PFSK-1 (cell line): ENCODE measurements around the gene IKZF1.

Experiments
- FOXP2 ChIP-seq: optimal IDR thresholded peaks from 2 replicates; pipeline ENCODE3; 2011; ENCODE audit warnings: borderline replicate concordance, control low read depth, inconsistent platforms; ENCODE audit not compliant: insufficient read depth; ENCODE audit errors: extremely low read length, extremely low read depth
- POLR2AphosphoS5 ChIP-seq: IDR thresholded peaks from 2 replicates; pipeline ENCODE4 v1.6.1; 2012; ENCODE audit warnings: low read depth, mild to moderate bottlenecking, control low read depth, low read length, moderate library complexity
- SIN3A ChIP-seq: IDR thresholded peaks from 2 replicates; pipeline ENCODE4 v1.6.1; 2012; ENCODE audit warnings: mild to moderate bottlenecking, low read length, moderate library complexity, borderline replicate concordance; ENCODE audit not compliant: insufficient read depth
- TAF1 ChIP-seq: IDR thresholded peaks from 2 replicates; pipeline ENCODE4 v1.6.1; 2012; ENCODE audit warnings: low read length, control low read depth, borderline replicate concordance; ENCODE audit not compliant: insufficient read depth
- TF ChIP-seq, protein P1 (sequence below), 2 experiments: IDR thresholded peaks; 2 replicates each; pipeline versions ENCODE4 v1.6.1 to v1.8.0; 2011 to 2012; ENCODE audit warnings: low read depth in 2 of 2, low read length in 2 of 2, control low read depth in 1 of 2, inconsistent platforms in 1 of 2, mild to moderate bottlenecking in 1 of 2, moderate library complexity in 1 of 2; ENCODE audit not compliant: insufficient read depth in 1 of 2

The IKZF1 gene

DNA sequence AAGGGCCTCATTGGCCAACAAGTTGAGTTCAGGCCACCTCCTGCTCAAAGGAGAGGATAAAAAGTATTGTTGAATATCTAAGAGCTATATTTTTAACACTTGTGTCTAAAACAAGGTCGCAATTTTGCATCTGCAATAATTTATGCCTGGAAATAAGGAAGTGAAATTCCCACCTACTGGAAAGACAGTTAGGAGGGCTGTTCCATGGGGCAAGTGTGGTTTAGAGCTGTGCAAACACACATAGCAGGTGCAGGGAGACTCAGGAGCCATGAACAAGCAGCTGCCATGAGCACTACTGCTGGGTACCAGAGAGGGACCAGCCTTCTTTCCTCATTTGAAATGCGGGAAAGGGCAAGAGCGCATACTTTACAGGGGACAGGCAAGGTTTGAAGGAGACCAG is 35.5 kb upstream of the IKZF1 start:
- TF ChIP-seq FOXP2 (no peak), TAF1 (no peak), POLR2AphosphoS5 (no peak), SIN3A (no peak)
- TF ChIP-seq, protein P1, sequence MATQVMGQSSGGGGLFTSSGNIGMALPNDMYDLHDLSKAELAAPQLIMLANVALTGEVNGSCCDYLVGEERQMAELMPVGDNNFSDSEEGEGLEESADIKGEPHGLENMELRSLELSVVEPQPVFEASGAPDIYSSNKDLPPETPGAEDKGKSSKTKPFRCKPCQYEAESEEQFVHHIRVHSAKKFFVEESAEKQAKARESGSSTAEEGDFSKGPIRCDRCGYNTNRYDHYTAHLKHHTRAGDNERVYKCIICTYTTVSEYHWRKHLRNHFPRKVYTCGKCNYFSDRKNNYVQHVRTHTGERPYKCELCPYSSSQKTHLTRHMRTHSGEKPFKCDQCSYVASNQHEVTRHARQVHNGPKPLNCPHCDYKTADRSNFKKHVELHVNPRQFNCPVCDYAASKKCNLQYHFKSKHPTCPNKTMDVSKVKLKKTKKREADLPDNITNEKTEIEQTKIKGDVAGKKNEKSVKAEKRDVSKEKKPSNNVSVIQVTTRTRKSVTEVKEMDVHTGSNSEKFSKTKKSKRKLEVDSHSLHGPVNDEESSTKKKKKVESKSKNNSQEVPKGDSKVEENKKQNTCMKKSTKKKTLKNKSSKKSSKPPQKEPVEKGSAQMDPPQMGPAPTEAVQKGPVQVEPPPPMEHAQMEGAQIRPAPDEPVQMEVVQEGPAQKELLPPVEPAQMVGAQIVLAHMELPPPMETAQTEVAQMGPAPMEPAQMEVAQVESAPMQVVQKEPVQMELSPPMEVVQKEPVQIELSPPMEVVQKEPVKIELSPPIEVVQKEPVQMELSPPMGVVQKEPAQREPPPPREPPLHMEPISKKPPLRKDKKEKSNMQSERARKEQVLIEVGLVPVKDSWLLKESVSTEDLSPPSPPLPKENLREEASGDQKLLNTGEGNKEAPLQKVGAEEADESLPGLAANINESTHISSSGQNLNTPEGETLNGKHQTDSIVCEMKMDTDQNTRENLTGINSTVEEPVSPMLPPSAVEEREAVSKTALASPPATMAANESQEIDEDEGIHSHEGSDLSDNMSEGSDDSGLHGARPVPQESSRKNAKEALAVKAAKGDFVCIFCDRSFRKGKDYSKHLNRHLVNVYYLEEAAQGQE (IDR thresholded peaks at IDR 0.05; ENCODE audit: insufficient read depth in 1 of 2, low read depth in 2 of 2, low read length in 2 of 2): no peak

DNA sequence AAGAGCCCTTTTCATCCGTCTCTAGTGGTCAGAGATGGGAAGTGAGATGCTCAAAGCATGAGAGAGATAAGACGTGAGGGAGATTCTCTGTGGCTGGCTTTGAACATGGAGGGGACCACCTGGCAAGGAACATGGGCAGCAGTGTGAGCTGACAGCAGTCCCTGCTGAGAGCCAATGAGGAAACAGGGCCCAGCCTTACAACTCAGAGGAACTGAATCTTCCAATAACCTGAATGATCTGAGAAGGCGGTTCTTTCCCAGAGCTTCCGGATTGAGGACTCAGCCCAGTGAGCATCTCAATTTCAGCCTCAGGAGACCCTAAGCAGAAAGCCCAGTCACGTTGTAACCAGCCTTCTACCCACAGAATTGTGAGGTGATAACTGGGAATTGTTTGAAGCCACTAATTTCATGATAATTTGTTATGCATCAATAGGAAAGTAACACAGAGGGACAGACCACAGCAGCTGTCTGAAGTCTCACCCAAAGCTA is 33.9 kb upstream of the IKZF1 start:
- no peak for TF ChIP-seq POLR2AphosphoS5
- TF ChIP-seq FOXP2: no peak
- TF ChIP-seq SIN3A: no peak
- TF ChIP-seq TAF1: no peak
- TF ChIP-seq, protein P1 (IDR thresholded peaks at IDR 0.05; ENCODE audit: insufficient read depth in 1 of 2, low read depth in 2 of 2, low read length in 2 of 2): no peak

DNA sequence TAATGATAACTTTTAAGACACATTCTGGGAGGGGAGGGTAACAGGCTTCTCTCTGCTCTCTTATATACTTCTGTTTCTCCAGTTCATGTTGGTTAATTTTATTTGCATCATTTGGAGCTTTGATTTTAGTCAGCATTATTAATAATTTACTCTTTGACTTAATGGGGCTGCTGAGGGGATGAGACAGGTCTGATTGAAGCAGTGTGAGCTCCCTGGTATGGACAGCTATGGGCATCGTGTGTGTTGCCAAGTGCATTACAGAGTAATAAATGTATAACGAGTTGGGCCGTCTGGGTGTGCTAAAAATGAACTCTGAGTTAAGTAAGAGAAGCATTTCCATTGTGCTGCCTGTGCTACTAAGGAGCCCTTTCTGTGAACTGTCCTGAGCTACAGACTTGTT is 31.7 kb upstream of the IKZF1 start:
- TF ChIP-seq POLR2AphosphoS5 (no peak), FOXP2 (no peak), TAF1 (no peak), SIN3A (no peak)
- TF ChIP-seq, protein P1 (IDR thresholded peaks at IDR 0.05; ENCODE audit: insufficient read depth in 1 of 2, low read depth in 2 of 2, low read length in 2 of 2): no peak

DNA sequence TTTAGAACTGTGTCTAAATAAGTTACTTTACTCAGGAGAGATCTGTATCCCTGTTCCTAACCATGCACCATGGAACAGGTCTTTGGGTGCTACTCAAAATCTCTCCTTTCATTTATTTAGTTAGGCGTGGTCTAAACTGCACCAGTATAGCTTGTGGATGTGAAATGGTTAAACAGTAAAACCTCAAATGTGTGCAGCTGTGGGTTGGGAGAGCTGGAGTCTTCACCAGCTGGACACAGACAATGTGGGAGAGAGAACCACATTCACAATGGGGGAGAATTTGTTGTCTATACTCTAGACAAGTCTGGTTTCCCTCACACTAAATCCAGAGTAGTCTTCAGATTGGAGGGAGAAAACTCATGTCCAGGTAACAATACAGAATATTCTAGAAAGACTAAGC is 31.2 kb upstream of the IKZF1 start:
- no peak for TF ChIP-seq SIN3A
- no peak for TF ChIP-seq FOXP2
- TF ChIP-seq TAF1: no peak
- TF ChIP-seq POLR2AphosphoS5: no peak
- TF ChIP-seq, protein P1 (IDR thresholded peaks at IDR 0.05; ENCODE audit: insufficient read depth in 1 of 2, low read depth in 2 of 2, low read length in 2 of 2): no peak

DNA sequence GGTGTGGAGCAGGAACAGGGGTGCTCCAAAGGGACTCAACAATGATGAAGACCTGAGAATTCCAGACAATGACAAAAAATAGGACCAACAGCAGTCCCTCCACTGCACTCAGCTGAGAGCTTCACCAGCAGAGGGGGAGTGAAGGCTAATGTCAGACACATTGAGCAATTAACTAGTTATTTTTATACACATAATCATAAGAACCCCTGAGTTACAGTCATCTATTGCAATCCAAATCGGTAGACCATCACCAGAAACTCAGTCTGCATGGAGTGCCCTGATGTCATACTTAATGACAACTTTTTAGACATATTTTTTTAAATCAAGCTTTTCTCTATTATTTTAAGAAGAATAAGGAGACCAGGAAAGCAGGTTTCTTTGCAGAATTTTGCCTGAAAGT is 30.6 kb upstream of the IKZF1 start:
- TF ChIP-seq TAF1 (no peak), SIN3A (no peak), POLR2AphosphoS5 (no peak), FOXP2 (no peak)
- TF ChIP-seq, protein P1 (IDR thresholded peaks at IDR 0.05; ENCODE audit: insufficient read depth in 1 of 2, low read depth in 2 of 2, low read length in 2 of 2): no peak
